ENCODE results near the gene MUC2.

Gene MUC2

GRCh38 chr11:1031121-1031899 is 43.4 kb upstream of the MUC2 start:
- peaks cover 0 to 6% of the 10 kb centered on the region in 2 donors for H3K4me1 ChIP-seq (ENCODE audit: control insufficient read depth in 2 of 2, insufficient read depth in 1 of 2, low read depth in 1 of 2, low read length in 2 of 2)

GRCh38 chr11:1032310-1032891 is 42.3 kb upstream of the MUC2 start:
- H3K14ac ChIP-seq (ENCODE audit: low read length), result peak overlapping the region; percentile 91
- H2BK15ac ChIP-seq (ENCODE audit: low read length), result no peak overlapping the region
- H3K9me3 ChIP-seq (replicated peaks in 1 of 2; ENCODE audit: control insufficient read depth in 2 of 2, insufficient read depth in 1 of 2, low read depth in 1 of 2, low read length in 2 of 2), result peaks cover 0 to 5% of the 10 kb centered on the region in 2 donors
- H3K4me1 ChIP-seq (ENCODE audit: control insufficient read depth in 2 of 2, insufficient read depth in 1 of 2, low read depth in 1 of 2, low read length in 2 of 2), result peaks cover 0 to 6% of the 10 kb centered on the region in 2 donors
- H4K91ac ChIP-seq (ENCODE audit: low read depth, low read length, poor library complexity), result no peak overlapping the region
- DNase-seq (ENCODE audit: low spot score), result no peak
- no peaks in the 10 kb centered on the region for H3K79me1 ChIP-seq (ENCODE audit: low read depth, low read length)
- H2BK12ac ChIP-seq (ENCODE audit: low read length), result peak overlapping the region; percentile 91
- no peak overlapping the region for H2AFZ ChIP-seq (ENCODE audit: low read length)
- 100% methylated on average over 2 of the region's 12 CpGs; no CpG with 5 or more reads in 1 of the 2 donors for WGBS, 2 donors (ENCODE audit: extremely low coverage in 2 of 2, insufficient read length in 2 of 2, insufficient replicate concordance in 1 of 2)
- H3K4me2 ChIP-seq (ENCODE audit: insufficient read depth, low read length, poor library complexity, severe bottlenecking), result no peak overlapping the region
- H2AK5ac ChIP-seq (ENCODE audit: low read depth, low read length), result no peak overlapping the region
- H2BK5ac ChIP-seq (ENCODE audit: low read length), result no peak overlapping the region
- H3K27ac ChIP-seq (replicated peaks; ENCODE audit: low read length), result no peak overlapping the region
- peak overlapping the region; percentile 1 for H3K23ac ChIP-seq (ENCODE audit: low read depth, low read length, poor library complexity)
- H3K36me3 ChIP-seq (replicated peaks in 1 of 2; ENCODE audit: control insufficient read depth in 2 of 2, insufficient read depth in 2 of 2, low read length in 2 of 2), result no peaks in the 10 kb centered on the region
- H4K8ac ChIP-seq (ENCODE audit: low read depth, low read length), result peak overlapping the region; percentile 52
- H3K4ac ChIP-seq (ENCODE audit: low read length), result no peak overlapping the region
- no peak overlapping the region for H2BK120ac ChIP-seq (ENCODE audit: low read depth, low read length)
- H3K27me3 ChIP-seq (ENCODE audit: control insufficient read depth in 3 of 3, insufficient read depth in 3 of 3, low read depth in 1 of 3, low read length in 3 of 3), result peaks cover 0 to 2% (median 0%) of the 10 kb centered on the region in 3 experiments
- H3K4me3 ChIP-seq (ENCODE audit: low read length in 2 of 2), result peak overlapping the region in 1 of 2 donors; percentile 69
- peak overlapping the region; percentile 42 for H3K18ac ChIP-seq (ENCODE audit: low read length)
- peak overlapping the region; percentile 39 for H3K9ac ChIP-seq (ENCODE audit: low read depth, low read length, poor library complexity)

More at GRCh38 chr11:1031121-1031899, 43.4 kb upstream of the MUC2 start:
- H2BK12ac ChIP-seq (ENCODE audit: low read length), result peak overlapping the region; percentile 84
- no peak overlapping the region for H4K91ac ChIP-seq (ENCODE audit: low read depth, low read length, poor library complexity)
- peaks cover 0 to 5% of the 10 kb centered on the region in 2 donors for H3K9me3 ChIP-seq (replicated peaks in 1 of 2; ENCODE audit: control insufficient read depth in 2 of 2, insufficient read depth in 1 of 2, low read depth in 1 of 2, low read length in 2 of 2)
- peak overlapping the region; percentile 56 for H3K14ac ChIP-seq (ENCODE audit: low read length)
- H2AK5ac ChIP-seq (ENCODE audit: low read depth, low read length), result peak overlapping the region; percentile 74
- peak overlapping the region; percentile 1 for H3K23ac ChIP-seq (ENCODE audit: low read depth, low read length, poor library complexity)
- H3K9ac ChIP-seq (ENCODE audit: low read depth, low read length, poor library complexity), result no peak overlapping the region
- WGBS, 2 donors (ENCODE audit: extremely low coverage in 2 of 2, insufficient read length in 2 of 2, insufficient replicate concordance in 1 of 2), result no CpG with 5 or more reads among the region's 30 CpGs
- H3K4me3 ChIP-seq (ENCODE audit: low read length in 2 of 2), result no peak overlapping the region
- no peak overlapping the region for H3K4ac ChIP-seq (ENCODE audit: low read length)
- no peak overlapping the region for H4K8ac ChIP-seq (ENCODE audit: low read depth, low read length)
- H2BK15ac ChIP-seq (ENCODE audit: low read length), result no peak overlapping the region
- no peak overlapping the region for H3K27ac ChIP-seq (replicated peaks; ENCODE audit: low read length)
- DNase-seq (ENCODE audit: low spot score), result no peak
- no peak overlapping the region for H2BK120ac ChIP-seq (ENCODE audit: low read depth, low read length)
- no peaks in the 10 kb centered on the region for H3K36me3 ChIP-seq (replicated peaks in 1 of 2; ENCODE audit: control insufficient read depth in 2 of 2, insufficient read depth in 2 of 2, low read length in 2 of 2)
- H3K27me3 ChIP-seq (ENCODE audit: control insufficient read depth in 3 of 3, insufficient read depth in 3 of 3, low read depth in 1 of 3, low read length in 3 of 3), result peaks cover 0 to 2% (median 0%) of the 10 kb centered on the region in 3 experiments
- peak overlapping the region; percentile 24 for H2BK5ac ChIP-seq (ENCODE audit: low read length)
- no peak overlapping the region for H3K4me2 ChIP-seq (ENCODE audit: insufficient read depth, low read length, poor library complexity, severe bottlenecking)
- peak overlapping the region; percentile 67 for H3K18ac ChIP-seq (ENCODE audit: low read length)
- H2AFZ ChIP-seq (ENCODE audit: low read length), result no peak overlapping the region
- no peaks in the 10 kb centered on the region for H3K79me1 ChIP-seq (ENCODE audit: low read depth, low read length)

- Histone ChIP-seq H3K4me2 (ENCODE audit: insufficient read depth, low read length, poor library complexity, severe bottlenecking) (no peak overlapping the region), H4K91ac (ENCODE audit: low read depth, low read length, poor library complexity) (no peak overlapping the region), H3K23ac (ENCODE audit: low read depth, low read length, poor library complexity) (peak overlapping the region; percentile 12), H3K36me3 (replicated peaks in 1 of 2; ENCODE audit: control insufficient read depth in 2 of 2, insufficient read depth in 2 of 2, low read length in 2 of 2) (no peaks in the 10 kb centered on the region), H3K9me3 (replicated peaks in 1 of 2; ENCODE audit: control insufficient read depth in 2 of 2, insufficient read depth in 1 of 2, low read depth in 1 of 2, low read length in 2 of 2) (peaks cover 0 to 5% of the 10 kb centered on the region in 2 donors), H2AFZ (ENCODE audit: low read length) (no peak overlapping the region), H2BK12ac (ENCODE audit: low read length) (no peak overlapping the region), H3K4ac (ENCODE audit: low read length) (peak overlapping the region; percentile 66), H3K9ac (ENCODE audit: low read depth, low read length, poor library complexity) (no peak overlapping the region), H3K4me1 (ENCODE audit: control insufficient read depth in 2 of 2, insufficient read depth in 1 of 2, low read depth in 1 of 2, low read length in 2 of 2) (peaks cover 0 to 6% of the 10 kb centered on the region in 2 donors), H3K18ac (ENCODE audit: low read length) (peak overlapping the region; percentile 65), H2BK15ac (ENCODE audit: low read length) (no peak overlapping the region), H4K8ac (ENCODE audit: low read depth, low read length) (peak overlapping the region; percentile 93), H3K79me1 (ENCODE audit: low read depth, low read length) (no peaks in the 10 kb centered on the region), H3K14ac (ENCODE audit: low read length) (peak overlapping the region; percentile 91), H3K27me3 (ENCODE audit: control insufficient read depth in 3 of 3, insufficient read depth in 3 of 3, low read depth in 1 of 3, low read length in 3 of 3) (peaks cover 0 to 2% (median 0%) of the 10 kb centered on the region in 3 experiments), H2BK5ac (ENCODE audit: low read length) (no peak overlapping the region), H2BK120ac (ENCODE audit: low read depth, low read length) (no peak overlapping the region), H3K4me3 (ENCODE audit: low read length in 2 of 2) (no peak overlapping the region), H3K27ac (replicated peaks; ENCODE audit: low read length) (peak overlapping the region; percentile 16), H2AK5ac (ENCODE audit: low read depth, low read length) (peak overlapping the region; percentile 94)
- no CpG with 5 or more reads among the region's 38 CpGs for WGBS, 2 donors (ENCODE audit: extremely low coverage in 2 of 2, insufficient read length in 2 of 2, insufficient replicate concordance in 1 of 2)
- no peak for DNase-seq (ENCODE audit: low spot score)
These were observed 41.5 kb upstream of the MUC2 start for GRCh38 chr11:1033016-1033798.

All from neuronal stem cell (in vitro differentiated cells).